HG03457 (cell line): ENCODE results near the gene ACVR1B.

Experiments used
- ATAC-seq: cut with Tn5 transposase; IDR thresholded peaks from one replicate; pipeline ENCODE4 v1.9.1; 2021; ENCODE audit warnings: moderate number of reproducible peaks; ENCODE audit not compliant: unreplicated experiment

The ACVR1B gene

DNA sequence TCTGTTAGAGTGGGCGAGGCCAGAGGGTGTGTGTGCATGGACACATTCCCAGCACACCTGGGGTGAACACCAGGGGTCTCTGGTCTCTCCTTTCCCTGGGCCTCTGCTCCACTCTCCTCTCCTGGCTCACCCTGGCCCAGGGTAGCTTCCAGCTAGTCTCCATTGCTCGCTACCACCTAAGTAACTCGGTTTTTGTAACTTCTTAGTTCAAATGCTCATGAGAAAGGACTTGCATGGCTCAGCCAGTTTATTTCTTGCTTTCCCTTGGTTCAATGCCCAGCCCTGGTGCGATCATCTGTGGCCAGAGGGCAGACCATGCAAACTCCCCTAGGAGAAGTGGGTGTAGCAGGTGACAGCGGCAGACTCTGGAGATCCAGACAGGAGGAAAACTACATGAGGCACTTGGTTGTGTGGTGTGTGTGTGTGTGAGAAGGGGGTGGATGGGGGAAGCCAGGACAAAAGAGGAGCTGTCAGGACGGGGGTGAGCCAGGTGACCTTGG is 8.9 kb upstream of the ACVR1B start:
- ATAC-seq: no peak

DNA sequence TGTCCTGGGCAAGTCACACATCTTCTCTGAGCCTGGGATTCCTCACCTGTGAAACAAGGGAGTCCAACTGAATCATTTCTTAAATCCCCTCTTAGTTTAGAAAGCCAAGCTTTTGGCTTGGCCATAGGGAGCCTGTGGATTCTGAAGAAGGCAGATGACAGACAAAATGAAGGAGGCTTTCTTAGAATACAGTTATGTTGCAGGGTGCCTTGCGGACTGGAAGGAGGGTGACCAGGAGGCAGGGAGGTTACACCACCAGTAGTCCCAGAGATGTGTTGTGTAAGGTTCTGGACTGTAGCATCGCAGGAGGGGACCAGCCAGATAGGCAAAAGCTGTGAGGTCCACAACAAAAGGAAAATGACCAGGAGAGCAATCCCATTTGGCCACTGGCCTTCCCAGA is 8.2 kb upstream of the ACVR1B start:
- no peak for ATAC-seq

DNA sequence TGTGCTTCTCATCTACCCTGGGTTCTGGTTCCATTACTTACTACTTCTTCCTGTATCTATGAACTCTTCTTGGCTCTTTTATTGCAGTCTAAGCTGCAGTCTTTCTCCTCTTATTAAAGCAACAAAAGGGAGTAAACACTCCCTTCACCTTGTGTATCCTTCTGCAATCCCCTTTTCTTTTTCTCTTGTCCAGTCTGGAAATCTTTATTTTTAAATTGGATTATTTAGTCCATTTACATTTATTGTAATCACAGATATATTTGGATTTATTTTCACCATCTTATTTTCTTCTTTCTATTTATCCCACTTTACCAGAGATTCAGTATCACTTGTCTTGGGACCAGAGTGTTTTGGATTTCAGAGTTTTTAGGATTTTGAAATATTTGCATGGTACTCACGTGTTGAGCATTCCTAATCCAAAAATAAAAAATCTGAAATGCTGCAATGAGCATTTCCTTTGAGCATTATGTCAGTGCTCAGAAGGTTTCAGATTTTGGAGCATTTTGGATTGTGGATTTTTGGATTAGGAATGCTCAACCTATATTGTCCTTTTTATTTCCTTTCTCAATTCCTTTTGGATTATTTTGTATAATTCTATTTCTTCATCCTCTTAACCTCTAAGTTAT is 6.8 kb upstream of the ACVR1B start:
- ATAC-seq: no peak

DNA sequence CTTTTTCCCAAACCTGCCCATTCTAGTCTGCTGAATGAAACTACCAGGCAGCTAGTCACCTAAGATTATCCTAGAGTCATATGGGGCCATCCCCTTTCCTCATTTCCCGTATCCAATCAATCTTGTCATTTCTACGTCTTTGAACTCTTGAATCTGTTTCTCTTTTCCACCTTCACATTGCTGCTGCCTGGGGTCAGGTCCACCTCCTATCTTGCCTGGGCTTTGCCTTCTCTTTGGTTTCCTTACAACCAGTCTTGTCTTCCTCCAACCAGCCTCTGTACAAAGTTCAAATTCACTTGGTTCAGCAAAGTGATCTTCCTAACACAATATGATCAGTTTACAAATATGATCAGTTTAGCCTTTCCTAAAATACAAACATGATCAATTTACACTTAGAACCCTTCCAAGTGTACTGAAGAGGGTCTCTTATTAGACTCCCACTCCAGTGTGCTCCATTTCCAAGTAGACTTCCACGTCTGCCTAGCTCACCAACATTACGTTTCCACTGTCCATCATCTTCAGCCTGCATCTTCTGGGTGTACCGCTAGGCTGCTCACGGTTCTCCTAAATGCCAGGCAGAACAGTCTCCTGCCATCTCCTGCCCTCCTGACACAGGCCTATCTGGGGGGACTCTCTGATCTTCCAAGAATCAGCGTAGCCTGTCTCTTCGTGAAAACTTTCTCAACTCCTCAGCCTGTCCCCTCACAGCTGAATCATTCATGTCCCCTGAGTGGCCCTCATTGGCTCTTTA is 4.1 kb upstream of the ACVR1B start:
- no peak for ATAC-seq

DNA sequence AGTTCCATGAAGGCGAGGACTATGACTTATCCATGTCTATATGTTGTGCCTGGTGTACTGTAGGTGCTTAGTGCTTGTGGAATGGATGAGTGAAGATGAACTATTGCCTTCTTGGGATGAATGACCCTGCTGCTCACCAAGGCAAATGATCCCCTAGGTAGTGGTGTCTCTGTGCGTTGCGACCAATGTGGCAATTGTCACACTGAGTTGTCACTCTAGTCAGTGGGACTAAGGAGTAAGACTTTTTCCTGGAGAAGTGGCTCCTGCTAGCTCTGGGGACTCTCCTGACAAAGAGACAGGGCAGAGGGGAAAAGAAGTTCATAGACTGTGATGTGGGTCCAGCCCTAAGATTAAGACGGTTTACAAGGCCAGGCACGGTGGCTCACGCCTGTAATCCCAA is 3.4 kb upstream of the ACVR1B start:
- ATAC-seq: no peak

DNA sequence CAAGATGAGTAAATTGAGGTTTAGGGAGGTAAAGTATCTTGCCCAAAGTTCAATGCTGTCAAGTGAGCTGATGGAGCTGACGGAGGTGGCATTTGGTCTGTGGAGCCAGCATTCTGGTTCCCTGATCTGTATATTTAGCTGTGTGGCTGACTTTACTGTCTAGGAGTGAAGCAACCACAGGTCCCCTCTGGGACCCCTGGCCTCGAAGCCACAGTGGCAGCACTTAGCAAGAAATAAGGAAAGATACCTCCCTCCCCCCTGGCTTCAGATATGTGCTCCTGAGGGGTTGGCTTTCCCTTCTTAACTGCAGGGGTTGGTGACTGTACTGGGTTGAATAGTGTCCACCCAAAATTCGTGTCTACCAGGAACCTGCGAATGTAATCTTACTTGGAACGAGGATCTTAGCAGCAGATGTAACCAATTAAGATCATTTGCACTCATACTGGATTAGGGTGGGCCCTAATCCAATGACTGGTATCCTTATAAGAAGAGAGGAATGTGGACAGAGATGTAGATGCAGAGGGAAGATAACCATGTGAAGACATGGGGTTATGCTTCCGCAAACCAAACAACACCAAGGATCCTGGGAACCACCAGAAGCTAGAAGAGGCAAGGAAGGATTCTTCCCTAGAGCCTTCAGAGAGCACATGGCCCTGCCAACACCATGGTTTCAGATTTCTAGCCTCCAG is 2.0 kb upstream of the ACVR1B start:
- ATAC-seq: no peak

DNA sequence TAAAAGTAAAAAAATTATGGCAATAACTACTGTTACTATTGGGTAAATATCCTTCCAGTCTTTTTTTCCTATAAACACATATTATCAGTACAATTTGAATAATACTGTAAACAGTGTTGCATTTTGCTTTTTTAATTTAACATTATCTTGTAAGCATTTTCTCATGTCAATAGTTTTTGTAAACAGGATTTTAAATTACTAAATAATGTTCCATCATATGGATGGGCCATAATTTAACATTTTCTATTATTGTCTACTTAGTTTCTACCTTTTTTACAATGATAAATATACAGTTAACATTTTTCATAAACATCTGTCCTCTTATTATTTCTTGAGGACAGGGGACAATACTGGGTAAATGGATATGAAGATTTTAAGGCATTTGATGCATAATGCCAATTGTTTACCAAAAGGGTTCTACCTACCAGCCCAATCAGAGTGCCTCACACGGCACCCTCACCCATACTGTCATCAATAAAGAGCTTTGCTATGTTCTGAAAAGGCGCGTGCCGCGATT is 759 bp upstream of the ACVR1B start:
- ATAC-seq: no peak

DNA sequence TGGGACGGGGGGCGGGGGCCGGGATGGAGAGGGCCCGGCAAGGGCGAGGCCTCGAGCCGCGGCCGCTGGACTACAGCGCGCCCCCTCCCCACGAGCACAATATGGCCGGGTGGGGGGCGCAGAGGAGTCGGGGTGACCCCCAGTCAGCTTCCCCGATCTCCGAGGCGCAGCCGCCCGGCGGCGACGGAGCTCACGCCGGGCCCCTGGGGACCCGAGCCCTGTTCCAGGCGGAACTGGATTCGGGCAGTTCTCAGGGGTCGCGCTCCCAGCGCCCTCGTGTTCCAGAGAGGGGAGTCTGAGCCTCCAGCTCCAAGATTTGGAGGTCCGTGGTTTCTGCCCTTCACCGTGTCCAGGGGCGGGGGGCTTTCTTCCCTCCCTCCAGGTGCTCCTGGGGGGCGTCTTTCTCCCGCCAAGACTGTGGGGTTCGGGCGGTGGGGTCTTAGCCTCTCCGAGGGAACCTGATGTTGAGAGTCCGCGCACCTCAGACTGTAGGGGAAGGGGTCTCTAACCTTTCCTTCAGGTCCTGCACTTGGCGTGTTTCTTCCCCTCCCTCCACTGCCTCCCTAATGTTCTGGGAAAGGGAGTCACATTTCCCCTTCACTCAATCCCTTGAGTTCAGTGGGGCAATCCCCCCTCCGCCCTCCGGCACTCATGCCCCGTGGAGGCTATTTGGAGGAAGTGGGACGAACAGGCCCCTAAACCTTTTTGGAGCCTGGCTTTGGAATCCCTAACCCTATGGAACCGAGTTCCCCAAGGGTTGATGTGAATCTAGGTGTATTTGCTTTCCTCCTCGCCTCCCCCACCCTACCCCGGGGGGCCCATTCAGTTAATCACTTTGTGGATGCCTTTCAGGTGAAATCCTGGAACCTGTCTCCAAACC is 584 bp downstream of the ACVR1B start:
- no peak for ATAC-seq

DNA sequence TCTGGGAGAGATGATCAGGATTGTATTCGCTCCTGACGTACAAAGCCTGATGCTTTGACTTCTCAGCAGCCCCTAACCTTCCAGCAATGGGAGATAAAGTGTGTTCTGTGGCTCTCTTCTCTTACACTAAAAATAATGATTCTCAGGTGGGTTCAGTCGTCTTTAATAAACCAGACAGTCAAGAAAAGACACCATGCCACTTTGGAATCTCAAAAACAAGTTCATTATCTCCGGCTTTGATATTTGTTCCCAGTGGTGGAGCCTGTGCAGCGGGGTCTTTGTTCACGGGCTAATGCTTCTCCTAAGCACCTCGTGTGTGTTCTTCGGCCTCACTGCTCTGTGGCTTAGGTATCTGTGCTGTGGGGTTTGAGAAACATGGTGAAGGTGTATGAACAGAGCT is 1.6 kb downstream of the ACVR1B start:
- no peak for ATAC-seq

DNA sequence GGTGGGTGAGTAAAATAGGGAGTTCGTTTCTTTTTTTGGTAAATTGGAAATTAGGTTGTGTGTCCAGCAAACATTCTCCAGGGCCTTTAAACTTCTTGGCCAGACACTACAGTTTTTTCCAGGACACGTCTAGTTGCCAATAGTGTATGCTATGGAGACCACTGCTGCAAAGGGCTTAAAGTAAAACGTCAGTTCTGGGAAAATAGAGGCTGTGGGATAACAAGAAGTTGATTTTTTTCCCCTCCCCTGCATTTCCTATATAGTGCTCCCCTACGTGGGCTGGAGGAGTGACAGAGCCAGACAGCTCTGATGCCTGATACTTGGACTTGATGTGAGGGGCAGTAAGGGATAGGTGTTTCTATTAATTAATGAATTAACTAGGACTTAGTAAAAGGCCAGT is 2.4 kb downstream of the ACVR1B start:
- ATAC-seq: no peak

DNA sequence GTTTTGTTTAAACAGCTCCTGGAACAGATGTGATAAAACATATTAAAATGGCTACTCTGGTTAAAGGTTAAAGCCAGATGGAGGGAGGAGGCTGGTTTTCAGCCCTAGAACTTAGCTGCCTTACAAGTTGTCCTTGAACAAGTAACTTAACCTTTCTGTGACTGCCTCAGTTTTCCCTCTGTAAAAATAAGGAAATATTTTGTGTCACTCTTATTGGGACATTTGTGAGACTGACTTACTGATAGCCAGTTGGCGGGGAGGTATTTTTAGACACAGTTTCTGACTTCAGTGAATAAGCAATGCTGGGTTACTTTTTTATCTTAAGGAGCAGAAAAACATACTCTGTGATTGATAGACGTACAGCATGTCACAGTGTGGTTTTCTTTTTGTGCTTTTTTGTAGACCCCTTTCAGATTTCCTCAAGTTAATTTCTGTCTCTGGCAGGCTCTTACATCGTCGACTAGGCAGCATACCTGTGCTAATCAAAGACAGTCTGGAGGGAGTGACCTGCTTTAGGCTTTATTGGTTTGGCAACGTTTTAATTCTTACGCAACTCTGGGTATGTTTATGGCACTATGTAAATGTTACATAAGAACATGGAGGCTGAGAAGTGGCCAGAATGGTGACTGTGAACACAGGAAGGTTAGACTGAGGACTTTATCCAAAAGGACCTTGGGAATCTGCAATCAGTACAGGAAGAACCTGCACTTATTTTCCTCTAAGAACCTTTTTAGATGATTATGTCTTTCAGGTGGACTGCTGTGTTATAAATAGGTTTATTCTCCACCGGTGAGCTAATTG is 3.3 kb downstream of the ACVR1B start:
- ATAC-seq: no peak

DNA sequence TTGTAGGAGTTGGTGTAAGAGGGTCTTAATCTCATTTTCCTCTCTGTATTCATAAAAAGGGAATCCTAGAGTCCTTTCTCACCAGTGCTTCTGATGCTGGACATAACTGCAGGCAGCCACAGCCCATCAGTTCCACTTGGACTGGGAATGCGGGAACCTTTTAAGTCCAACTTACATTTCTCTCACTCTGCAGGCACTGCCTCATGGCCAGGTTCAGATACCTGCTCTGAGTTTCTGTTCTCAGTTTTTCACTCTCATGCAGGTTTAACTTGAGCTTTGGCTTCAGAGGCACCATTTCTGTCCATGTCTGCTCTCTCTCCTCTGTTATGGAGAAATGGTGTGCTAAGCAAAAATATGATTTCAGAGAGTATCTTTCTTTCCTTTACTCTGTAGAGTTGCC is 4.2 kb downstream of the ACVR1B start:
- no peak for ATAC-seq

DNA sequence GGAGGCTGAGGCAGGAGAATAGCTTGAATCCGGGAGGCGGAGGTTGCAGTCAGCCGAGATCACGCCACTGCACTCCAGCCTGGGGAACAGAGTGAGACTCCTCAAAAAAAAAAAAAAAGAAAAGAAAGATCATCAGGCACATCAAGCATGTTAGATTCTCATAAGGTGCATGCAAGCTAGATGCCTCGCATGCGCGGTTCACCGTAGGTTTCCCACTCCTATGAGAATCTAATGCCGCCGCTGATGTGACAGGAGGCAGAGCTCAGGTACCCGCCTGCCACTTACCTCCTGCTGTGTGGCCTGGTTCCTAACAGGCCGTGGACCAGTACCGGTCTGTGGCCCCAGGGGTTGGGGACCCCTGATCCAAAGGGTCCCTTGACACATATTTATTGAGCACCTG is 7.0 kb downstream of the ACVR1B start:
- ATAC-seq: no peak

DNA sequence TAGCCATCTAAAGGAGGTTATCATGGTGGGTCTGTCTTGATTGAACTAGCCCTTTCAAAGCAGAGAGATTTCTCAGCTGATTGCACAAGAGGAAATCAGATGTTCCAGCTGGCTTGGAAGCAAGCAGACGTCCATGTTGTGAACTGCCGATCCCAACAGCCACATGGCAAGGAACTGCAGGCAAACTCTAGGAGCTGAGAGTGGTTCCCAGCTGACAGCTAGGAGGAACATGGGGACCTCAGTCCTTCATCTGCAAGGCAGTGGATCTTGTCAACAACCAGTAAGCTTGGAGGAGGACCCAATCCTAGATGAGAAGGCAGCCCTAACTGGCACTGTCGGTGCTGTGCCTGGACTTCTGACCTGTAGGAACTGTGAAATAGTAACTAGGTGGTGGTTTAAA is 7.7 kb downstream of the ACVR1B start:
- no peak for ATAC-seq

DNA sequence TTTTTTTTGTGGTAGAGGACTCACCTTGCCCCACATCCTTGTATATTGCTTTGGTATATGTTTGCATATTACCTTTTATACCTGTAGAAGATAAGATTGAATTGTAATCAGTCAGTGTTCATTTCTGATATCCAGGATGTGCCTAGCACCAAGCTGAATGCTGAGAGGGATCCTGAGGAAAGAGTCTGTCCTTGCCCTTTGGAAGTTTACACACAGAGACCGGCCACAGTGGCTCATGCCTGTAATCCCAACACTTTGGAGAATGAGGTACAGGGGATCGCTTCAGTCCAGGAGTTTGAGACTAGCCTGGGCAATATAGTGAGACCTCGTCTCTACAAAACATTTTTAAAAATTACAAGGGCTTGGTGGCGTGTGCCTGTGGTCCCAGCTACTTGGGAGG is 8.4 kb downstream of the ACVR1B start:
- no peak for ATAC-seq

DNA sequence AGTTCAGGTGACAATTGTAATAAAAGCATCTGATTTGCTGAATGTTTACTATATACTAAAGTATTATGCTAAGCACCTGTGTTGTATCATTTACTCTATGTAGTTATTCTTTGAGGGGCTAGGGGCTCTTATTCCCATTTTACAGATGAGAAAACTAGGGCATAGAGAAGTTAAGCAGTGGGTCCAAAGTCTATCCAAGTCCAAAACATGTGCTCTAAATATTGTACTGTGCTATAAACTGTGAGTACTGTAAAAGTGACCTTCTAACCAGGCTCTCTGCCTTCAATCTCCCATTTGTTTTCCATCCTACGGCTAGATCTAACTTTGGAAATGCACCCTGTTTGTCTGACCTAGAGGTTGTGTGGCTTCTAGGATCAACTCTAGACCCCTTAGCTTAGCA is 9.0 kb downstream of the ACVR1B start:
- no peak for ATAC-seq

DNA sequence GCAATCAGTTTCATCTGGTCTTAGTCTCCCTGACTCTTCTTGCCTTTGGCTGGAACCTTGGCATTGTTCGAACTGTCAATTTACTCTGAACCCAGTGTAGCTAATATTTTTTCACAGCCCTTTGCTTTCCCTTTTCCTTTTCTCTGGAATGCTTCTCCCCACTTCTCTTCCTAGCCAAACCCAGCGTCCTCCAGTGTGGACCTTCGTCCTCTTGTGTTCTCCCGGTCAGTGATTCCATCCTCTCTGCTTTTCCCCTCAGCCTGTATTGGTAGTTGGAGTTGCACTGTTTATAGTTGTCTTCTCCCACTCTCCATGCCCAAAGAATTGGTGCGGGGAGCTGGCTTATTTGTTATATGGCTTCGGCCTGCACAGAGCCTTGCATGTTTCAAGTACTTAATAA is 9.4 kb downstream of the ACVR1B start:
- ATAC-seq: no peak

DNA sequence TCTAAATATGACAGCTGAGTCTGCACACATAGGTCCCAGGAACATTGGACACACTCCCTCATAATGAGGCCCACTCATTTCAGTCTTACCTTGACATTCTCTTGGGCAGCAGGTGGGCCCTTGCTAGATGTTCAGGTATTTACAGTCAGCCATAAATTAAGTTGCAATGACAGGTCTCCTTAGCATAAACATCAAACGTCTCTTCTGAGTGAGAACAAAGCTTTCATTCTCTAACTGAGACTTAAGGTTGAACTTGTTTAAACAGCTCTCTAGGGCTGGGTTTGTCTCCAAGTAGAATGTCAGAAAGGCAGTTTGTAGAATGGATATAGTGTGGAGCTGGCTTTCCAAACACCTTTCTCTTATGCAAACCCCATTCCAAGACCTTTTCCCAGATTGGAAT is 10.3 kb downstream of the ACVR1B start:
- ATAC-seq: no peak

DNA sequence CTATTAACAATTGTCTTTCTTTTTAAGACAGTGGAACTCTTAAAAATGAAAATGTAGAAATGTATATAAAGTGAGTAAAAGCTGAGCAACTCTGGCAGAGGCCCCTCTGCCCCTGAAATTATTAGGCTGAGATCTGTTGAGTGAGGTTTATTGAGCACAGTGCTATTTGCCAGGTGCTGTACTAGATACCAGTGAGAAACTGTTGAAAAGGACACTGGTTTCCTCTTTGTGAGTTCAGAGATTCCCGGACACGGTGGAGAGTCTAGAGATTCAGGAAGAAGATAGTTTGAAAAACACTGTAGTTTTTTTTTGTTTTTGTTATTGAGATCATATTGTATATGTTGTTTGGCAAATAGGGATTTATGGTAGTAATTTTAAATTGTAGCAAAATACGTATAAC is 11.2 kb downstream of the ACVR1B start:
- ATAC-seq: no peak

DNA sequence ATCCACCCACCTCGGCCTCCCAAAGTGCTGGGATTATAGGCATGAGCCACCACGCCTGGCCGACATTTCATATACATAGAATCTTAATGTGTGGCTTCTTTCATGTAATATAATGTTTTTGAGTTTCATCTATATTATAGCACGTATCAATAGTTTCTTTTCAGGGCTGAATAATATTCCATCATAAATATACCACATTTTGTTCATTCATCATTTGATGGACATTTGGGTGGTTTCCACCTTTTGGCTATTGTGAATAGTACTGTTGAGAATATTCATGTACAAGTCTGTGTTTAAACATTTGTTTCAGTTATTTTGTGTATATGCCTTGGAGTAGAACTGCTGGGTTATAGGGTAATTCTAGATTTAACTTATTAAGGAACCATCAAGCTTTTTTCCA is 12.0 kb downstream of the ACVR1B start:
- ATAC-seq: no peak
